H1 (cell line): Measurements from ENCODE around the gene GJD2. TPM values are rescaled to one million over a fixed set of nuclear protein-coding genes. Genes with fewer than 3 reads are reported as not detected.

Source experiments
- CTCF ChIA-PET: fragments of 300-600 bp; sonication (Branson Sonifier 250); formaldehyde crosslinking; loops from one replicate; lab custom pipeline; 2021; ENCODE audit not compliant: partially characterized antibody; lab: Charles Lee
- POLR2A ChIA-PET: fragments of 300-600 bp; sonication (Branson Sonifier 250); formaldehyde crosslinking; loops from one replicate; lab custom pipeline; 2021; ENCODE audit warnings: inconsistent platforms; ENCODE audit not compliant: partially characterized antibody; lab: Charles Lee
- DNase-seq, 2 experiments: peaks; one replicate each; pipeline versions ENCODE4 v3.0.0 to v3.0.0-alpha.2; 2010 to 2022; ENCODE audit warnings: low spot score in 2 of 2, low read depth in 1 of 2, mixed read lengths in 1 of 2
- FAIRE-seq: peaks from 2 replicates; lab custom pipeline; 2011; peaks lifted over from hg19 to GRCh38; lab: Jason Lieb, UNC
- H2AFZ ChIP-seq: 2 replicates; pipeline ENCODE4 v1.8.1; 2012; ENCODE audit warnings: low read length, inconsistent platforms
- H2AK5ac ChIP-seq: 2 replicates; pipeline ENCODE4 v1.6.1; 2013; ENCODE audit warnings: low read depth, low read length
- H2BK120ac ChIP-seq: replicated peaks from 2 replicates; pipeline ENCODE3; 2013; ENCODE audit warnings: low read depth, low read length, inconsistent platforms
- H2BK12ac ChIP-seq: 2 replicates; pipeline ENCODE4 v1.6.1; 2013; ENCODE audit warnings: low read depth, low read length
- H2BK15ac ChIP-seq: 2 replicates; pipeline ENCODE4 v1.6.1; 2013; ENCODE audit warnings: low read length
- H2BK20ac ChIP-seq: 2 replicates; pipeline ENCODE4 v1.6.1; 2013; ENCODE audit warnings: low read length
- H2BK5ac ChIP-seq: 2 replicates; pipeline ENCODE4 v1.6.1; 2013; ENCODE audit warnings: low read depth, low read length
- H3K14ac ChIP-seq: 2 replicates; pipeline ENCODE4 v1.6.1; 2013; ENCODE audit warnings: inconsistent platforms; ENCODE audit not compliant: insufficient read length
- H3K18ac ChIP-seq: 2 replicates; pipeline ENCODE4 v1.6.1; 2013; ENCODE audit warnings: low read length; ENCODE audit errors: extremely low read depth
- H3K23ac ChIP-seq: 2 replicates; pipeline ENCODE4 v1.6.1; 2013; ENCODE audit warnings: inconsistent platforms; ENCODE audit not compliant: insufficient read length
- H3K23me2 ChIP-seq: 2 replicates; pipeline ENCODE4 v1.6.1; 2013; ENCODE audit warnings: low read depth, low read length
- H3K27ac ChIP-seq: 2 replicates; pipeline ENCODE4 v1.6.1; 2011; ENCODE audit warnings: low read depth, low read length, inconsistent platforms
- H3K27me3 ChIP-seq, 4 experiments: replicated peaks in 1 of 4; 1 replicate in 1 of 4; 2 replicates in 3 of 4; pipeline versions ENCODE4 v1.6.1 to v1.8.1; 2011 to 2013; ENCODE audit warnings: low read length in 3 of 4, mild to moderate bottlenecking in 3 of 4, inconsistent platforms in 2 of 4, mixed read lengths in 2 of 4, moderate library complexity in 1 of 4; ENCODE audit not compliant: control insufficient read depth in 3 of 4, insufficient read depth in 3 of 4; ENCODE audit errors: extremely low read depth in 1 of 4
- H3K36me3 ChIP-seq, 4 experiments: 2 replicates each; pipeline versions ENCODE4 v1.6.1 to v1.8.1; 2011 to 2013; ENCODE audit warnings: mild to moderate bottlenecking in 4 of 4, low read length in 3 of 4, moderate library complexity in 2 of 4, control low read depth in 1 of 4, inconsistent platforms in 1 of 4; ENCODE audit not compliant: insufficient read depth in 4 of 4, control insufficient read depth in 2 of 4
- H3K4ac ChIP-seq: replicated peaks from 2 replicates; pipeline ENCODE3; 2013; ENCODE audit warnings: low read length, low read depth, mixed read lengths, inconsistent platforms; ENCODE audit not compliant: insufficient read length
- H3K4me1 ChIP-seq, 4 experiments: replicated peaks in 1 of 4; 1 replicate in 1 of 4; 2 replicates in 3 of 4; pipeline versions ENCODE4 v1.6.1 to v1.8.1; 2011 to 2013; ENCODE audit warnings: low read length in 3 of 4, inconsistent platforms in 2 of 4, mixed read lengths in 1 of 4; ENCODE audit not compliant: insufficient read depth in 4 of 4, control insufficient read depth in 3 of 4
- H3K4me2 ChIP-seq, 2 experiments: 2 replicates each; pipeline versions ENCODE4 v1.6.1 to v1.8.1; 2011 to 2013; ENCODE audit warnings: low read depth in 2 of 2, low read length in 2 of 2, control low read depth in 1 of 2, inconsistent platforms in 1 of 2, mild to moderate bottlenecking in 1 of 2; ENCODE audit not compliant: insufficient read depth in 1 of 2
- H3K4me3 ChIP-seq, 4 experiments: fragments of 200-600, 300-600 bp in 1 of 4; sonication (generic), shearing (Covaris generic), sonication (Bioruptor Twin) in 1 of 4; 2 replicates each; pipeline versions ENCODE4 v1.5.1 to v1.8.1; 2011 to 2016; ENCODE audit warnings: low read length in 4 of 4, low read depth in 3 of 4, control low read depth in 2 of 4, inconsistent platforms in 2 of 4, mild to moderate bottlenecking in 2 of 4, mixed read lengths in 1 of 4, moderate library complexity in 1 of 4; ENCODE audit not compliant: insufficient read depth in 2 of 4; ENCODE audit errors: extremely low read depth in 1 of 4
- H3K56ac ChIP-seq: replicated peaks from 2 replicates; pipeline ENCODE3; 2013; ENCODE audit warnings: low read depth, mild to moderate bottlenecking, mixed read lengths, low read length, inconsistent platforms; ENCODE audit not compliant: insufficient read length
- H3K79me1 ChIP-seq: 2 replicates; pipeline ENCODE4 v1.6.1; 2013; ENCODE audit warnings: low read depth, low read length, control low read depth
- H3K79me2 ChIP-seq, 2 experiments: 2 replicates each; pipeline versions ENCODE4 v1.6.1 to v1.8.1; 2012 to 2013; ENCODE audit warnings: low read length in 2 of 2, mild to moderate bottlenecking in 2 of 2, inconsistent platforms in 1 of 2; ENCODE audit not compliant: insufficient read depth in 2 of 2, control insufficient read depth in 1 of 2
- H3K9ac ChIP-seq, 4 experiments: replicated peaks in 1 of 4; 1 replicate in 1 of 4; 2 replicates in 3 of 4; pipeline versions ENCODE4 v1.6.1 to v1.8.1; 2011 to 2013; ENCODE audit warnings: low read depth in 3 of 4, low read length in 3 of 4, control low read depth in 2 of 4, mild to moderate bottlenecking in 2 of 4, moderate library complexity in 2 of 4, inconsistent platforms in 1 of 4; ENCODE audit errors: extremely low read depth in 1 of 4
- H3K9me3 ChIP-seq, 2 experiments: 2 replicates each; pipeline versions ENCODE4 v1.6.1 to v1.8.1; 2012 to 2013; ENCODE audit warnings: mild to moderate bottlenecking in 2 of 2, moderate library complexity in 2 of 2, control low read depth in 1 of 2, inconsistent platforms in 1 of 2, low read depth in 1 of 2, low read length in 1 of 2, mixed read lengths in 1 of 2; ENCODE audit not compliant: insufficient read depth in 2 of 2
- H4K20me1 ChIP-seq, 2 experiments: replicated peaks in 1 of 2; 2 replicates each; pipeline versions ENCODE3 to v1.8.1; 2011 to 2013; ENCODE audit warnings: inconsistent platforms in 2 of 2, low read length in 2 of 2, mild to moderate bottlenecking in 1 of 2; ENCODE audit not compliant: insufficient read depth in 2 of 2, control insufficient read depth in 1 of 2
- H4K5ac ChIP-seq: 2 replicates; pipeline ENCODE4 v1.6.1; 2013; ENCODE audit warnings: low read length, low read depth, mixed read lengths, inconsistent platforms; ENCODE audit not compliant: insufficient read length
- H4K8ac ChIP-seq: 2 replicates; pipeline ENCODE4 v1.8.0; 2013; ENCODE audit warnings: mild to moderate bottlenecking, moderate library complexity, low read length, inconsistent platforms; ENCODE audit not compliant: insufficient read depth; ENCODE audit errors: extremely low read depth
- H4K91ac ChIP-seq: replicated peaks from 2 replicates; pipeline ENCODE3; 2013; ENCODE audit warnings: low read length, mixed read lengths, inconsistent platforms; ENCODE audit not compliant: insufficient read length
- CTBP2 ChIP-seq: IDR thresholded peaks from 2 replicates; pipeline ENCODE4 v1.7.0; 2011; ENCODE audit warnings: borderline replicate concordance, mild to moderate bottlenecking, moderate library complexity, mixed read lengths, low read length; ENCODE audit not compliant: insufficient read depth, insufficient read length
- CTCF ChIP-seq, 3 experiments: IDR thresholded peaks; 1 replicate in 2 of 3; 2 replicates in 1 of 3; pipeline versions ENCODE4 v1.5.1 to v1.6.1; 2011; ENCODE audit warnings: low read length in 3 of 3, mild to moderate bottlenecking in 3 of 3, inconsistent platforms in 2 of 3, low read depth in 1 of 3, moderate library complexity in 1 of 3; ENCODE audit not compliant: insufficient read depth in 1 of 3; ENCODE audit errors: control extremely low read depth in 1 of 3
- EP300 ChIP-seq, 2 experiments: IDR thresholded peaks; 1 replicate in 1 of 2; 2 replicates in 1 of 2; pipeline ENCODE4 v1.6.1; 2011 to 2012; ENCODE audit warnings: low read depth in 2 of 2, low read length in 2 of 2, mild to moderate bottlenecking in 2 of 2, borderline replicate concordance in 1 of 2, inconsistent platforms in 1 of 2, moderate library complexity in 1 of 2
- SP2 ChIP-seq: IDR thresholded peaks from 2 replicates; pipeline ENCODE4 v1.6.1; 2012; ENCODE audit warnings: mild to moderate bottlenecking, low read length, inconsistent platforms
- TCF12 ChIP-seq: IDR thresholded peaks from 2 replicates; pipeline ENCODE4 v1.6.1; 2011; ENCODE audit warnings: low read depth, mild to moderate bottlenecking, low read length
- WGBS, 2 experiments: shearing (Covaris generic) in 1 of 2; methylation state at CpG; one replicate each; pipeline versions ENCODE4 v1.1.6 to v1.1.7; 2013 to 2015; ENCODE audit warnings: low lambda C conversion rate in 2 of 2, mixed read lengths in 2 of 2, inconsistent platforms in 1 of 2, low coverage in 1 of 2, missing lambda C conversion rate in 1 of 2; ENCODE audit not compliant: insufficient replicate concordance in 2 of 2, insufficient coverage in 1 of 2, insufficient read length in 1 of 2; ENCODE audit errors: extremely low coverage in 1 of 2, missing lambda C conversion rate in 1 of 2; 5-methylcytosine and 5-hydroxymethylcytosine counted together
- polyA plus RNA-seq, 7 experiments: library from polyadenylated mRNA; depleted of rRNA in 3 of 7; stranded (reverse) in 5 of 7; unstranded in 2 of 7; fragments of >200 nt in 5 of 7; fragments of 200-250 nt in 2 of 7; gene quantifications; 1 replicate in 5 of 7; 2 replicates in 1 of 7; 4 replicates in 1 of 7; pipeline versions ENCODE4 v1.2.1 to v1.2.3, GENCODE V29; 2011 to 2013; ENCODE audit warnings: missing spikeins in 2 of 7, mixed read lengths in 2 of 7
- total RNA-seq: library from RNA; stranded (reverse); fragmentation: NEBNext Ultra II Directional; extraction: Animal tissue kit (Norgen Biotek cat#: 25700); gene quantifications from 2 replicates; pipeline ENCODE4 v1.2.1, GENCODE V29; 2021

The GJD2 gene
- total and polyA plus RNA-seq, 2 of the 8 experiments (the other 6 are each of a cell fraction or from before 2014, with no cell fraction given): 0.39 to 0.54 TPM

- Histone ChIP-seq H3K56ac (no peak overlapping the region), H4K8ac (no peak overlapping the region), H3K4ac (no peak overlapping the region), H2BK20ac (no peak overlapping the region), H2AFZ (no peak overlapping the region), H3K27me3 (peaks cover 0 to 1% (median 0%) of the 10 kb centered on the region in 4 experiments; a peak in 1 of 7 replicates), H3K36me3 (no peaks in the 10 kb centered on the region), H4K20me1 (no peaks in the 10 kb centered on the region), H3K9ac (no peak overlapping the region), H3K4me1 (no peaks in the 10 kb centered on the region), H2BK12ac (no peak overlapping the region), H3K18ac (no peak overlapping the region), H3K27ac (no peak overlapping the region), H3K23me2 (no peaks in the 10 kb centered on the region), H4K5ac (no peak overlapping the region), H3K9me3 (no peaks in the 10 kb centered on the region), H3K14ac (no peak overlapping the region), H3K4me2 (no peak overlapping the region), H4K91ac (no peak overlapping the region), H3K79me1 (no peaks in the 10 kb centered on the region; the same call in 1 of the 2 replicates), H2AK5ac (no peak overlapping the region), H3K4me3 (no peak overlapping the region), H3K79me2 (no peaks in the 10 kb centered on the region), H2BK5ac (no peak overlapping the region), H3K23ac (no peak overlapping the region), H2BK15ac (no peak overlapping the region), H2BK120ac (no peak overlapping the region)
- ChIA-PET POLR2A (no interaction called here), CTCF (interaction anchor here (0.9 to 2.8 kb wide), 6 partner anchors 9 to 140 kb away, joined by 3 to 25 read pairs (median 7); no protein-coding TSS in a partner anchor)
- DNase-seq (no peak), FAIRE-seq (no peak)
- WGBS, 2 experiments: 89% methylated on average over 7 of the region's 7 CpGs; no CpG with 5 or more reads in 1 of the 2 experiments
- TF ChIP-seq CTCF (IDR thresholded peaks at IDR 0.05; ENCODE audit: control extremely low read depth in 1 of 3, insufficient read depth in 1 of 3, low read depth in 1 of 3, low read length in 3 of 3) (no peak), SP2 (no peak), CTBP2 (no peak), EP300 (IDR thresholded peaks at IDR 0.05; ENCODE audit: borderline replicate concordance in 1 of 2, low read depth in 2 of 2, low read length in 2 of 2) (no peak), TCF12 (no peak)
Observed at GRCh38 chr15:34709866-34710265, 44.9 kb downstream of the GJD2 start.
